Colonic mucosa (tissue), 4 donors: ENCODE results near the gene CACNA2D1. TPM values are rescaled to one million over a fixed set of nuclear protein-coding genes. Genes with fewer than 3 reads are reported as not detected.

Experiments
- DNase-seq: peaks from one replicate; pipeline ENCODE4 v3.0.0-alpha.2; 2020
- H3K27ac ChIP-seq: fragments of 200-600 bp; one replicate; pipeline ENCODE4 v1.8.0; 2021
- H3K27me3 ChIP-seq: fragments of 200-600 bp; one replicate; pipeline ENCODE4 v1.8.0; 2021
- H3K36me3 ChIP-seq: fragments of 200-600 bp; one replicate; pipeline ENCODE4 v1.8.0; 2021
- H3K4me1 ChIP-seq: fragments of 200-600 bp; one replicate; pipeline ENCODE4 v1.8.0; 2021; ENCODE audit warnings: mild to moderate bottlenecking
- H3K4me3 ChIP-seq: fragments of 200-600 bp; one replicate; pipeline ENCODE4 v1.8.0; 2021
- H3K9ac ChIP-seq, 2 donors: one replicate each; pipeline ENCODE4 v1.7.0; 2013; ENCODE audit warnings: control low read depth in 2 of 2, low read depth in 2 of 2, low read length in 2 of 2
- H3K9me3 ChIP-seq: fragments of 200-600 bp; one replicate; pipeline ENCODE4 v1.8.0; 2021
- CTCF ChIP-seq: fragments of 200-600 bp; IDR thresholded peaks from one replicate; pipeline ENCODE4 v1.8.0; 2022; ENCODE audit warnings: antibody characterized with exemption, mild to moderate bottlenecking
- intact Hi-C: fragments of 100-400 bp; cut with DNase I; formaldehyde crosslinking; loops from one replicate; pipeline ENCODE4 v1.14.1; 2022
- total RNA-seq, 2 donors: library from RNA; stranded (reverse); fragmentation: NEBNext Ultra II Directional in 1 of 2; extraction: Animal tissue kit (Norgen Biotek cat#: 25700) in 1 of 2; gene quantifications; one replicate each; pipeline ENCODE4 v1.2.1, GENCODE V29; 2021
- donor health status: healthy.
- donor health status: DM: no; HTN: no; CAD: no.
- donor health status: DM: no; HTN: no; CAD: no.

CACNA2D1 gene
- total RNA-seq, 2 donors from 2014 or later: 1.4 to 9.3 TPM

DNA sequence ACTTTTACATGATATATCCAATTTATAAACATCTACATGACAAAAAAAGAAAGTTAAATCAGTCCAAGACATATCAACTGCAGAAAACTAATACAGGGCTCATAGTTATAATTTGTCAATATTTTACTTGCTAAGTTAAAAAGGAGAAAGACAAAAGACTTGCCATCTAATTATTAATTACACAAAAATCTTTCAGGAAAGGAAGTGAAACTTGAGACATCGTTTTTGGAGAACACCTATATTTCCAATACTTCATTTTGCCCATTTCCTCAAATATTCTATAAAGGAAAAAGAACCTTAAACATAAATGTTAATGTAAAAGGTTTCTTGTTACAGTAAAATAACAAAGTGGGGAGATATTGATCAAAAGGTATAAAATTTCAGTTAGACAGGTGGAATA is 148.7 kb downstream of the CACNA2D1 start:
- no peak overlapping the region for H3K27ac ChIP-seq
- H3K27me3 ChIP-seq: no peaks in the 10 kb centered on the region
- no peak overlapping the region for H3K4me3 ChIP-seq
- no peak overlapping the region for H3K9ac ChIP-seq
- no peaks in the 10 kb centered on the region for H3K4me1 ChIP-seq
- intact Hi-C loops: no loop called here
- no peak for DNase-seq
- no peaks in the 10 kb centered on the region for H3K9me3 ChIP-seq
- no peak for TF ChIP-seq CTCF
- no peaks in the 10 kb centered on the region for H3K36me3 ChIP-seq

GRCh38 chr7:82294382-82294784 is 149.2 kb downstream of the CACNA2D1 start:
- Histone ChIP-seq H3K4me3 (no peak overlapping the region), H3K27me3 (no peaks in the 10 kb centered on the region), H3K4me1 (no peaks in the 10 kb centered on the region), H3K36me3 (no peaks in the 10 kb centered on the region), H3K27ac (no peak overlapping the region), H3K9me3 (no peaks in the 10 kb centered on the region), H3K9ac (no peak overlapping the region)
- TF ChIP-seq CTCF: no peak
- intact Hi-C loops: no loop called here
- DNase-seq: no peak

DNA sequence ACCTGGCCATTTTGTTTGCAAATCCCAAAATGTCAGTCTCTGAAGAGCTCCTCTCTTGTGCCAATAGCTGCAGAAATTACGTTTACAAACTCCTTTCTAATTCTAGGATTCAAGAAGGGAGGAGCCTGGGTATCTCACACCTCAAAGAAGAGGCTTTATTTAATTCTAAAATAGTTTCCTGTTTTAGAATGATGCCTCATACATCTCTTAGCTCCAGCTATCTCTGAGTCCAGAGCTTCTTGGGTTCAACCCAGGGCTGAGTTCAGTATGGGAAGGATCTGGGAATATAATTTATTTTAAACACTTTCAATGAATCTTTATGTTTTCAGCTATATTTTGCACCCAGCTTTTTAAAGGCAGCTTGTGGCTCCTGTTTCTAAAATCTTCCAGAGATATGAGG is 150.1 kb downstream of the CACNA2D1 start:
- no peak for TF ChIP-seq CTCF
- Histone ChIP-seq H3K9ac (no peak overlapping the region), H3K36me3 (no peaks in the 10 kb centered on the region), H3K4me1 (no peaks in the 10 kb centered on the region), H3K27me3 (no peaks in the 10 kb centered on the region), H3K27ac (no peak overlapping the region), H3K9me3 (no peaks in the 10 kb centered on the region), H3K4me3 (no peak overlapping the region)
- intact Hi-C loops: no loop called here
- DNase-seq: no peak

DNA sequence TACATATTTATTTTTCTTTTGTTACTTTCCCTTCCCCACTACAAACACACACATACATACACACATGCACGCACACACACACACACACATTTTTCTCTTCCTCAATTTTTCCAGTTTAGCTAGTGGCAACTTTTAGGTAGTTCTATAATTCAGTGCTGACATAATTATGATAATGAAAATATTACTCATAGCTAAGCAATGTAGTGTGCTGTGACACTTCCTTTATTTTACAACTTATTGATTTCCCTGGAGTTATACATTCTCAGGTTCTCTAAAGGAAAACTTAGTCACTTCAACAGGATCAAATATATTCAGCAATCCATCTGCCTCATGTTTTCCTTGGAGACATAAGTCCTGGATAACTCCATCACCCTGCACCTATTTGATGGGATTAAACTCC is 151.6 kb downstream of the CACNA2D1 start:
- Histone ChIP-seq H3K9me3 (no peaks in the 10 kb centered on the region), H3K27ac (no peak overlapping the region), H3K4me1 (no peaks in the 10 kb centered on the region), H3K4me3 (no peak overlapping the region), H3K9ac (no peak overlapping the region), H3K27me3 (no peaks in the 10 kb centered on the region), H3K36me3 (no peaks in the 10 kb centered on the region)
- intact Hi-C loops: no loop called here
- no peak for DNase-seq
- no peak for TF ChIP-seq CTCF

- Histone ChIP-seq H3K4me3 (no peak overlapping the region), H3K4me1 (no peaks in the 10 kb centered on the region), H3K27me3 (no peaks in the 10 kb centered on the region), H3K9me3 (no peaks in the 10 kb centered on the region), H3K36me3 (no peaks in the 10 kb centered on the region), H3K9ac (no peak overlapping the region), H3K27ac (no peak overlapping the region)
- DNase-seq: no peak
- intact Hi-C loops: no loop called here
- no peak for TF ChIP-seq CTCF
Observed at GRCh38 chr7:82289889-82290288, 153.7 kb downstream of the CACNA2D1 start.

DNA sequence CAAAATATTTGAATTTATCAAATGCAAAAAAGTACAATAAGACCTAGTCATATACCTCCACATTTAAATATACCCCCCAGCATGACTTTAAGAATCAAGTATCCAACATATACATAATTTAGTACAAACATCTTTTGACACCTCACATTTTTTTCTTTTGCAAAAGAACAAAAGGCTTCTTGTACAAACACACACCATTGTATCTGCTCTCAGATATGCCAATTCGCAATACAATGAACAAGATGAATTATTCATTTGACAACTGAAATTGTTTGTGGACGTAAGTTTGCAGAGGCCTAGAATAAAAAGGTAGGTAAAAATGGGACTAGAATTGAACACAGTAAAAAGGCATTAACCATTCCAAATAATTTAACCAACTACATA is 154.4 kb downstream of the CACNA2D1 start:
- Histone ChIP-seq H3K9ac (no peak overlapping the region), H3K27ac (no peak overlapping the region), H3K4me1 (no peaks in the 10 kb centered on the region), H3K27me3 (no peaks in the 10 kb centered on the region), H3K36me3 (no peaks in the 10 kb centered on the region), H3K4me3 (no peak overlapping the region), H3K9me3 (no peaks in the 10 kb centered on the region)
- no peak for TF ChIP-seq CTCF
- no peak for DNase-seq
- intact Hi-C loops: no loop called here
